Fibroblast of skin of abdomen (primary cell): Measurements from ENCODE around the gene OSBPL10.

Experiments
- DNase-seq: peaks from one replicate; pipeline ENCODE4 v3.0.0-alpha.2; 2013

The OSBPL10 gene

GRCh38 chr3:31732548-31732947 lies 248.5 kb downstream of the OSBPL10 start:
- no peak for DNase-seq

DNA sequence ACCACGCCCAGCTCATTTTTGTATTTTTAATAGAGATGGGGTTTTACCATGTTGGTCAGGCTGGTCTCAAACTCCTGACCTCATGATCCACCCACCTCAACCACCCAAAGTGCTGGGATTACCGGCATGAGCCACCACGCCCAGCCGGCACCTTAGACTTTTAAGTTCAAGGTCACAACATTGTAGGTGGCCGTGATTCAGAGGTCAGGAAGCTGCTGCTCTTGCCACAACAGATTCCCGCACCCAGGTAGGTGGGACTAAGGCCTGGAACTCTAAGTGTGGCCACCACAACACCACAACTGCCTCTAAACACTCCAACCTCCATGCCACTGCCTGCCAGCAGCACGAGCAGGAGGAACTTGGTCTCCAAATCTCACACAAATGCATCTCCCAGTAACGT lies 251.5 kb downstream of the OSBPL10 start:
- DNase-seq: no peak

DNA sequence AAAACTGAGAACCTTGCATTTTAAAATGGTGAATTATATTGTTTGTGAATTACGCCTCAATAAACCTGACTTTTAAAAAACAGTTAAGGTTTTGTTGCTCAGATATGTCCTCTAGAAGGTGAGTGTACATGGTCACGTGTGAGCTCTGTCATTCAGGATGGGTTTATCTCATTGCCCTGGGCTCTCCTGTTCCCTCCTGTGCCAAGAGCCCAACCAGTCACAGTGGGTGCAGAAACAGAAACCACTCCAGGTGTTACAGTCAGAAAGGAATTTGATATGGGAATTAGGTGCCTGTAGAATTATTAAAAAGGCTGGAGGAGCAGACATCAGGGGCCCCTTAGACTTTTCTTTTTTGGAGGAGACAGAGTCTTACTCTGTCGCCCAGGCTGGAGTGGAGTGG lies 252.0 kb downstream of the OSBPL10 start:
- DNase-seq: no peak

DNA sequence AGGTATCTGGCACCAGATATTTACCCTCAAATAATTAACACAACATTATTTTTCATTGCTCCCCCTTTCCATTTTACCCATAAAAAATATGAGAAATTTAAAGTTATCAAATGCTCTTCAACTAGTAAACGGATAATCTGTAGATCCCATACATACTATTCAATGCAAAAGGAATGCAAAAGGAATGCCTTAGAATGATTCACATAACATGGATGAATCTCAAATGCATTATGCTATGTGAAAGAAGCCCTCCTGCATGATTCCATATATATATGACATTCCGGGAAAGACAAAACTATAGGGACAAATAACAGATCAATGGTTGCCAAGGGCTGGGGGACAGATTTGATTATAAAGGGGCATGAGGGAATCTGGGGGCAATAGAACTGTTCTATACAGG lies 252.7 kb downstream of the OSBPL10 start:
- DNase-seq: peak; percentile 49

DNA sequence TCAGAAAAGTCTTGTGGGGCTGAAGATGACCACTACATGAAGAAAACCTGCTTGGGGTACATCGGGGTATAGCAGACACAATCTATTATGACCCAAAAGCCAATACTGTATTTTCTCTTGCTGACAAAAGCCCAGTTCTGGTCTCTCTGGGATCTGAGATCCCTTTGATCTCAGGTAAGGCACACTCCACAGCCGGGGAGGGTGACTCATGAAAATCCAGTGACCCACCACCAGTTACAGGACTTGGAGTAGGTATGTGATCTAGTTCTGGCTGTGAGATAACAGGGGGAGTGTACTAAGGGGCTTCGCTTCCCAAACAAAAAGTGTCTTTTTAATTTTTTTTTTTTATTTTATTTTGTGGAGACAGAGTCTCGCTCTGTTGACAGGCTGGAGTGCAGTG lies 255.1 kb downstream of the OSBPL10 start:
- no peak for DNase-seq

DNA sequence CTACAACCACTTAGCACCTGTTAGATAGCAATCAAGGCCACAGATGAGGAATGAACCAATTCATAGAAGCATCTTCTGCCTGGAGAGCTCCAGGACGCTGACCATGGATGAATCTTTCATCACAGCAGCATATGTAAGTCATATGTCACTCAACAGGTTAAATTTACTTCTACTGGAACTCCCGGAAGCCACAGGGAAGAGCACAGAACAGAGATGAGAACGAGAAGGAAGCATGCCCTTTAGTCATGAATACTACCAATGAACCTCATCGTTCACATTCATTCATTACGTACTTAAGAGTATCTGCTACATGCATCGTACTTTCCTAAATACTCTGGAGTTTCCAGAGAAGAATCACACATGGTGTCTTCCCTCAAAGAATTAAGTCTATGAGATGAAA lies 255.5 kb downstream of the OSBPL10 start:
- DNase-seq: no peak

DNA sequence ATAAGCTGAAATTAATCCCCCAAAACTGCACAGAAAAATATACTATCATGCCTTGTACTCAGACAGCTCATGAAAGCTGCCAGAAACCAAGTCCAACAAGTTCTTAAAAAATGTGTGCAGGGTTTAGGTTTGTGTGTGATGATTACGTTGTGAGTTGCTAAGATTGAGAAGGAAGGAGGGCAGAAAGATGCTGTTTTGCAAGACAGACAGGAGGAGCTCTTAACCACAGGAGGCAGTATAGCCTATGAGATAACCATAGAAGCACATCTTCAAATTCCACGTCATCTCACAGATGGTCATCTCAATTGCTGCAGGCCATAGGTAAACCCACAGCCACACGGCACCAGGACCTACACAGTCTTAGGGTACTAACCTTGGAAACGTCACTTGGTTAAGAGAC lies 256.4 kb downstream of the OSBPL10 start:
- DNase-seq: peak; percentile 20

GRCh38 chr3:31724116-31724515 lies 256.9 kb downstream of the OSBPL10 start:
- no peak for DNase-seq

DNA sequence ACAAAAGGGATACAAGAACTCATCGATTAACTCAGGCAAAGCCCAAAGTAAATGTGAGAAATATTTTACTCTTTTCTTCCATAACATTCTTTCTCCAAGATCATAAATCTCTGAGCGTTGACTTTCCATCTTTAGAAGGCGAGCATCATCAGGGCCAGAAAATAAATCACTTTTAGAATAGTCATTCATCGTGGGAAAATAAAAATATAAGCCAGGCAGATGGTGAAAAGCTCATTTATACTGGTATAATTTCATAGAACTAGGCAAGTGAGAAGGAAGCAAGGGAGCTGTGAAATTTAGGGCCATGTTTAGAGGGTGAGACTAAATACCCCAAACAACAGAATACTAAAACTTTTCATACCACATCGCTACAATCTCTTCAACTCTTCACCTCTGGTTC lies 257.4 kb downstream of the OSBPL10 start:
- DNase-seq: no peak

DNA sequence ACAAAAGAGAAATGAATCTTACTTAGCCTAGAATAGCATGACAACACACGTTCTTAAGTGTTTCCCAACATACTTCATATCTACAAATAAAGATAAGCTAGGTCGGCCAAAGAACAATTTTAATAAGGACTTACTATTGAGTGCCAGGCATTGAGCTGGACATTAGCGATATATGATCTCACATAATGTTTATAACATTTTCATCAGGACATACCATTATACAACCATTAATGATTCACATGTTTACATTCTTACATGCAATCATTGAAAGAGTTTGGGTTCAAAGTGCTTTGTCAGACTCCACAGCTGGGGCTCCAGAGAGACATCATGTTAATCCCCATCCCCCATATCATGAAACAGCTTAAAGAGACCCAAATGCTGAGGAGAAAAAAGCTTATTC lies 259.4 kb downstream of the OSBPL10 start:
- DNase-seq: peak; percentile 12

GRCh38 chr3:31714495-31715280 lies 266.4 kb downstream of the OSBPL10 start:
- no peak for DNase-seq

GRCh38 chr3:31713816-31714215 lies 267.2 kb downstream of the OSBPL10 start:
- no peak for DNase-seq

GRCh38 chr3:31710123-31710803 lies 270.8 kb downstream of the OSBPL10 start:
- no peak for DNase-seq

- DNase-seq: no peak
Observed at GRCh38 chr3:31709526-31709925, 271.5 kb downstream of the OSBPL10 start.

DNA sequence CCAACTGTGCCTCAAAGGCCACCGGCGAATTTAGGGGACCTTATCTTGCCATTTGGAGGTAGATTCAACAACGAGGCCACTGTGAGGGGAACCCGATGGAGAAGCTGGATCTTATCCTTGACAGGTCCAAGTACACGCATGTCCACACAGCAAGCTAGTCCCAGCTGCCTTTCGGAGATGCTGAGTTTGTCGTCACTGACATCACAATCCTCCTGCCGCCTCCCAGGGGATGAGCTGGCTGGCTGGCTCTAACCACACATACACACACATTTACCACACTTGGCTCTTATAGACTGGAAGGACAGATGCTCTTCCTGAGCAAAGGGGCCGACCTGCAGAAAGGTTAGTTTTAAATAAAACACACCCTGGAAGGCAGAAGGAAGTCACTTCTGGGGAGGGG lies 272.1 kb downstream of the OSBPL10 start:
- DNase-seq: peak; percentile 9

GRCh38 chr3:31707286-31707685 lies 273.8 kb downstream of the OSBPL10 start:
- no peak for DNase-seq

GRCh38 chr3:31705736-31706135 lies 275.3 kb downstream of the OSBPL10 start:
- peak; percentile 57 for DNase-seq

DNA sequence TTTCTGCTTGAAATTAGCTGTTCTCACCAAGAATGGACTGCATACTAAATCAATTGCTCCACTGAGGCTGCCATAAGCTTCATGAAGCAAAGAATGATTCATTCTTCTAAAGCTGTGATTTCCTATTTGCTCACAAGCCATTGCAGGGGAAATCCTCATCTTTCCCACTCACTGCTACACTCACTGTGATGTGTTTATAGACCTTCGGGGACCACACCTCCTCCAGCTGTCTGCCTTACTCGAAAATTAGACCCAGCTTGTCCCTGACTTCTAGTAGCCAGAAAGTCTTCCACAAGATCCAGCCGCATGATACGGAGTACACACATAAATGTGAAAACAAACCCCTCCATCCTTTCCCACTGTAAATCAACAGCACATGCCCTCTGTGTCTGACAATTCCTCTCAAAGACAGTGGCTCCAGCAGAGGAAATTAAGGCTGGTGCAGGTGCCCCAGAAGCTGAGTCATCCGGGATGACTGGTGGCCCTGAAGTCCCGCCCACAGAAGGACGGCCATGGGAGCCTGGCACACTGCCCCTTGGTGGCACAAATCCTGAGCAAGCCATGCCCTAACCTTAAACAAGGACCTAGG lies 276.4 kb downstream of the OSBPL10 start:
- peak; percentile 86 for DNase-seq

- DNase-seq: no peak
Observed at GRCh38 chr3:31704156-31704555, 276.9 kb downstream of the OSBPL10 start.

DNA sequence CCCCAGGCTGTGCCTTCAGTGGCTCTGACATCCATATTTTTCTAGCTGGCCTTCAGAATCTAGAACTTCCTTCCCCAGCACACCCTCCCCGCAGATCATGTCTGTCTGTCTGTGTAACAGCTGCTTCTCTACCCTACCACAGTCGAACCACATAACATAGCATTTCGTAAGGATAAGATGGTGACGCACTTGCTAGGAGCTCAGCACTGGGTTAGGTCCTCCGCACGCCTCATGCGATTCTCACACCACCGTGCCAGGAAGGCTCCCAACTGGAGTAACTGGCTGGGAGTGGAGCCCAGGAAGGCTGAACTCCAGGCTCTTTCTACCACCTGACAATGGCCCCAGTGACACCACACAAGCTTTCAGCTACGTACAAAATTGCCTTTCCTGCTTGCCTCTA lies 279.8 kb downstream of the OSBPL10 start:
- no peak for DNase-seq

- no peak for DNase-seq
Observed at GRCh38 chr3:31699309-31699953, 281.6 kb downstream of the OSBPL10 start.

DNA sequence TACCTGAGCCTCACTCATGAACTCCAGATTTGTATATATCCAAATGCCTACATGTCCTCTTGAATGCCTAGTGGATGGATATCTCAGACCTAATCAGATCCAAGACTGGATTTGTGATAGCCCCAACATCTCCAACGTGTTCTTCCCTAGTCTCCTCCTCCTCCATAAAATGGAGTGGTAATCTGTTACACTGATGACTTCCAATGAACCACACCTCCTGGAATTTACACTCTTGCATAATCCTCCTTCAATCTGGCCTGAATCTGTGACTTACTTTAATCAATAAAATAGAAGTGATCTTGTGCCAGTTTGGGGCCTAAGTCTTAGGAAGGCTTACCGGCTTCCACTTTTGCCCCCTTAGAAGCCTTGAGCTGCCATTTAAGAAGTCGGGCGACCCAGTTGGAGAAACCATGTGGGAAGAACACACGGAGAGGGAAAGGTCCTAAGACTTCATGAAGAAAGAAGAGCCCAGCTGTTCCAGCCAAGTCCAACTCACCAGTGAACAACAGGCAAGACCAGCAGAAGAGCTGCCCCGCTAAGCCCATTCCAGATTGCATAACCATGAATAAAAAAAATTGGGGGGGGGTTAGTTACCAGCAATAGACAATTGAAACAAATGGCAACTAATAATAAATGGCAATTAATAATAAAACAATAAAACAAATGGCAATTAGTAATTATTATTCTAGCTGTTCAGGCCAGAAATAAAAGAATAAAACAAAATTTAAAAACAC lies 284.1 kb downstream of the OSBPL10 start:
- DNase-seq: no peak

DNA sequence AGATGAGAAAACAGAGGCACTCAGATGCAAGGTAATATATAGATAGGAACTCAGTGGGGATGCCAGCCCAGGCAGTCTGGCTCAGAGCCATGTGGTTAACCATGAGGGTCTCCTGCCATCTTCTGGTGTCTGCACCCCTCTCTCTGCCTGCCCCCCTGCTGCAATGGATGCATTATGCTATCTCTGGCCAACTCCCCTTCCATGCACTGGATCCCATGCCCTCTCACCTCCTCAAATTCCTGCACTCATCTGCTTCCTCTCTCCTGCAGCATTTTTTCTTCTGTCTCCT lies 285.1 kb downstream of the OSBPL10 start:
- DNase-seq: no peak
